HG03558 (cell line): ENCODE measurements around the gene PALM.

Experiments used
- ATAC-seq: cut with Tn5 transposase; IDR thresholded peaks from one replicate; pipeline ENCODE4 v1.9.1; 2021; ENCODE audit warnings: moderate number of reproducible peaks; ENCODE audit not compliant: unreplicated experiment; ENCODE audit errors: extremely low read depth

PALM gene

GRCh38 chr19:749811-750210 is 41.1 kb downstream of the PALM start:
- ATAC-seq, result no peak

GRCh38 chr19:750640-751423 is 42.1 kb downstream of the PALM start, which contains the start of gene MISP:
Gene MISP, plus strand, starts transcription at chr19:751112. Its CDS starts 5,835 bp downstream, at chr19:756947.
- no peak for ATAC-seq

GRCh38 chr19:751501-752341 is 43.0 kb downstream of the PALM start:
- no peak for ATAC-seq

- no peak for ATAC-seq
These were observed 44.1 kb downstream of the PALM start for GRCh38 chr19:752652-753517.

GRCh38 chr19:754530-754929 is 45.8 kb downstream of the PALM start:
- no peak for ATAC-seq

GRCh38 chr19:755063-755462 is 46.3 kb downstream of the PALM start:
- no peak for ATAC-seq

- no peak for ATAC-seq
These were observed 47.5 kb downstream of the PALM start for GRCh38 chr19:756236-756635.

GRCh38 chr19:756821-757688 is 48.3 kb downstream of the PALM start:
- no peak for ATAC-seq

GRCh38 chr19:757811-758668 is 49.3 kb downstream of the PALM start:
- ATAC-seq, result no peak

GRCh38 chr19:763181-763580 is 54.4 kb downstream of the PALM start:
- ATAC-seq, result no peak

- ATAC-seq, result no peak
These were observed 55.1 kb downstream of the PALM start for GRCh38 chr19:763869-764268.

- no peak for ATAC-seq
These were observed 55.6 kb downstream of the PALM start for GRCh38 chr19:764301-764700.

- ATAC-seq, result no peak
These were observed 56.5 kb downstream of the PALM start for GRCh38 chr19:765179-765738.

- ATAC-seq, result no peak
These were observed 59.7 kb downstream of the PALM start for GRCh38 chr19:768424-768823.

GRCh38 chr19:769616-770015 is 60.9 kb downstream of the PALM start:
- no peak for ATAC-seq

GRCh38 chr19:771332-771785 is 62.6 kb downstream of the PALM start:
- ATAC-seq, result no peak

- ATAC-seq, result no peak
These were observed 63.3 kb downstream of the PALM start for GRCh38 chr19:772063-772462.

- no peak for ATAC-seq
These were observed 64.1 kb downstream of the PALM start for GRCh38 chr19:772730-773436.
